B cell (primary cell): Measurements from ENCODE around the gene PCNX3. TPM values are rescaled to one million over a fixed set of nuclear protein-coding genes. Genes with fewer than 3 reads are reported as not detected.
A peak's percentile ranks its signal among the peaks of the same experiment; 100 is the strongest.

Source experiments
- ATAC-seq: fragments of 200-7000 bp; cut with Tn5 transposase; one replicate; pipeline ENCODE4 v1.10.0; 2021; ENCODE audit warnings: low read depth, mild to moderate bottlenecking, moderate number of reproducible peaks, moderate library complexity
- CTCF ChIA-PET: fragments of 350-600 bp; sonication (Branson Sonifier 250); formaldehyde crosslinking; loops from one replicate; lab custom pipeline; 2021; ENCODE audit warnings: antibody characterized with exemption, inconsistent platforms; lab: Charles Lee
- POLR2A ChIA-PET: fragments of 350-600 bp; sonication (Branson Sonifier 250); formaldehyde crosslinking; loops from one replicate; lab custom pipeline; 2021; ENCODE audit warnings: antibody characterized with exemption; lab: Charles Lee
- DNase-seq: peaks from one replicate; pipeline ENCODE4 v3.0.0; 2013
- H2AFZ ChIP-seq: 2 replicates; pipeline ENCODE4 v1.6.1; 2012; ENCODE audit warnings: mild to moderate bottlenecking, low read depth, low read length; ENCODE audit not compliant: insufficient read depth, poor library complexity, severe bottlenecking
- H3K27ac ChIP-seq, 2 donors: 1 replicate in 1 of 2; 2 replicates in 1 of 2; pipeline ENCODE4 v1.5.1; 2012 to 2013; ENCODE audit warnings: low read length in 2 of 2, mild to moderate bottlenecking in 2 of 2, moderate library complexity in 1 of 2
- H3K27me3 ChIP-seq, 4 experiments: fragments of 200-600 bp in 1 of 4; sonication (generic) in 1 of 4; replicated peaks in 1 of 4; 1 replicate in 2 of 4; 2 replicates in 2 of 4; pipeline versions ENCODE4 v1.6.1 to v1.7.0; 2013 to 2016; ENCODE audit warnings: low read length in 3 of 4, mild to moderate bottlenecking in 2 of 4, mixed read lengths in 1 of 4, moderate library complexity in 1 of 4; ENCODE audit not compliant: insufficient read depth in 4 of 4, control insufficient read depth in 3 of 4; ENCODE audit errors: control extremely low read depth in 1 of 4
- H3K36me3 ChIP-seq, 2 experiments: replicated peaks in 1 of 2; 1 replicate in 1 of 2; 2 replicates in 1 of 2; pipeline versions ENCODE4 v1.6.1 to v1.7.1; 2013; ENCODE audit warnings: low read length in 1 of 2; ENCODE audit not compliant: insufficient read depth in 2 of 2, control insufficient read depth in 1 of 2; ENCODE audit errors: control extremely low read depth in 1 of 2, extremely low read depth in 1 of 2
- H3K4me1 ChIP-seq, 2 donors: fragments of 200-600 bp in 1 of 2; sonication (generic) in 1 of 2; 1 replicate in 1 of 2; 2 replicates in 1 of 2; pipeline versions ENCODE4 v1.5.1 to v1.6.1; 2013 to 2017; ENCODE audit warnings: low read length in 2 of 2; ENCODE audit not compliant: control insufficient read depth in 2 of 2, insufficient read depth in 2 of 2
- H3K4me2 ChIP-seq: replicated peaks from 2 replicates; pipeline ENCODE3; 2012; ENCODE audit warnings: mild to moderate bottlenecking, low read depth, low read length; ENCODE audit not compliant: poor library complexity, severe bottlenecking
- H3K4me3 ChIP-seq, 5 experiments: fragments of 200-600 bp in 1 of 5; sonication (generic) in 1 of 5; 1 replicate in 3 of 5; 2 replicates in 2 of 5; pipeline versions ENCODE4 v1.5.1 to v1.7.0; 2011 to 2016; ENCODE audit warnings: low read length in 4 of 5, mild to moderate bottlenecking in 4 of 5, low read depth in 2 of 5, control low read depth in 1 of 5, moderate library complexity in 1 of 5; ENCODE audit not compliant: insufficient read depth in 1 of 5; ENCODE audit errors: control extremely low read depth in 1 of 5, extremely low read depth in 1 of 5
- H3K79me2 ChIP-seq: fragments of 200-600 bp; sonication (generic); one replicate; pipeline ENCODE4 v1.6.0; 2016; ENCODE audit warnings: low read length; ENCODE audit not compliant: control insufficient read depth, insufficient read depth
- H3K9ac ChIP-seq: fragments of 200-600 bp; sonication (generic); 2 replicates; pipeline ENCODE4 v1.6.1; 2017; ENCODE audit warnings: mild to moderate bottlenecking, low read length, moderate library complexity
- H3K9me3 ChIP-seq, 3 donors: one replicate each; pipeline versions ENCODE4 v1.6.1 to v1.7.1; 2013; ENCODE audit warnings: low read length in 2 of 3; ENCODE audit not compliant: control insufficient read depth in 2 of 3, insufficient read depth in 1 of 3; ENCODE audit errors: control extremely low read depth in 1 of 3
- H4K20me1 ChIP-seq: 2 replicates; pipeline ENCODE4 v1.6.0; 2012; ENCODE audit warnings: mild to moderate bottlenecking, low read length; ENCODE audit not compliant: insufficient read depth, control insufficient read depth, poor library complexity, severe bottlenecking
- H3K27ac Mint-ChIP-seq: one replicate; pipeline ENCODE4 v1.8.0; 2021; ENCODE audit warnings: mixed read lengths
- H3K27me3 Mint-ChIP-seq: one replicate; pipeline ENCODE4 v1.8.0; 2021; ENCODE audit warnings: mixed read lengths
- H3K4me1 Mint-ChIP-seq: one replicate; pipeline ENCODE4 v1.8.0; 2021; ENCODE audit warnings: mixed read lengths
- H3K4me3 Mint-ChIP-seq: one replicate; pipeline ENCODE4 v1.8.0; 2021; ENCODE audit warnings: mixed read lengths
- H3K9me3 Mint-ChIP-seq: one replicate; pipeline ENCODE4 v1.8.0; 2022; ENCODE audit warnings: mixed read lengths; ENCODE audit not compliant: insufficient read depth
- CTCF ChIP-seq: fragments of 200-600 bp; IDR thresholded peaks from one replicate; pipeline ENCODE4 v1.8.0; 2022; ENCODE audit warnings: antibody characterized with exemption, mild to moderate bottlenecking
- EZH2 ChIP-seq: IDR thresholded peaks from 2 replicates; pipeline ENCODE4 v1.6.1; 2012; ENCODE audit warnings: borderline replicate concordance, low read depth, mild to moderate bottlenecking, moderate library complexity, low read length; ENCODE audit not compliant: insufficient read depth, poor library complexity, severe bottlenecking
- WGBS: methylation state at CpG from one replicate; pipeline ENCODE4 v1.1.5; 2013; ENCODE audit warnings: missing lambda C conversion rate; ENCODE audit not compliant: insufficient coverage; 5-methylcytosine and 5-hydroxymethylcytosine counted together
- intact Hi-C: fragments of 100-400 bp; cut with micrococcal nuclease; formaldehyde crosslinking; loops from one replicate; pipeline ENCODE4 v1.10.0; 2022
- polyA plus RNA-seq: library from polyadenylated mRNA; depleted of rRNA; stranded (reverse); fragments of >200 nt; gene quantifications from 2 replicates; pipeline ENCODE4 v1.2.3, GENCODE V29; 2012
- total RNA-seq, 2 donors: library from RNA; stranded (reverse); fragments of 120-200 nt in 1 of 2; gene quantifications; 1 replicate in 1 of 2; 2 replicates in 1 of 2; pipeline versions ENCODE4 v1.2.3 to v1.2.4, GENCODE V29; 2013 to 2022

The PCNX3 gene
- total and polyA plus RNA-seq, 2 donors (not counting 1 experiment from before 2014, with no cell fraction given): 61.5 to 62.8 TPM

- intact Hi-C loops: no loop called here
- Histone ChIP-seq H3K4me3 (peak overlapping the region; percentile 64 to 97 (median 93)), H3K27me3 (no peaks in the 10 kb centered on the region), H3K9me3 (no peaks in the 10 kb centered on the region), H3K4me2 (peak overlapping the region; percentile 96), H3K79me2 (peaks cover 67% of the 10 kb centered on the region), H3K27ac (peak overlapping the region; percentile 100), H3K9ac (peak overlapping the region; percentile 91), H2AFZ (no peak overlapping the region), H3K36me3 (peaks cover 0 to 52% of the 10 kb centered on the region in 2 experiments), H4K20me1 (peaks cover 68% of the 10 kb centered on the region), H3K4me1 (peaks cover 43 to 63% of the 10 kb centered on the region in 2 donors)
- TF ChIP-seq EZH2 (no peak), CTCF (no peak)
- Mint-ChIP-seq H3K4me1 (peaks cover 53% of the 10 kb centered on the region), H3K4me3 (peak overlapping the region; percentile 99), H3K27me3 (no peaks in the 10 kb centered on the region), H3K9me3 (no peaks in the 10 kb centered on the region), H3K27ac (peak overlapping the region; percentile 98)
- 68% methylated on average over 46 of the region's 49 CpGs for WGBS
- ChIA-PET CTCF (interaction anchor here (6.2 to 7.4 kb wide), 2 partner anchors 11 to 15 kb away, joined by 50 to 86 read pairs; no protein-coding TSS in a partner anchor), POLR2A (interaction anchor here (0.6 to 5.0 kb wide), 4 partner anchors 10 to 860 kb away, joined by 3 to 116 read pairs (median 11); no protein-coding TSS in a partner anchor)
- ATAC-seq (no peak), DNase-seq (no peak)
Measured at GRCh38 chr11:65642014-65642671, 26.6 kb downstream of the PCNX3 start.

GRCh38 chr11:65643971-65644370, 28.4 kb downstream of the PCNX3 start:
- Histone ChIP-seq H2AFZ (no peak overlapping the region), H4K20me1 (peaks cover 78% of the 10 kb centered on the region), H3K9ac (no peak overlapping the region), H3K4me1 (peaks cover 35 to 50% of the 10 kb centered on the region in 2 donors), H3K27ac (peak overlapping the region in 1 of 2 donors; percentile 64), H3K27me3 (no peaks in the 10 kb centered on the region), H3K4me2 (peak overlapping the region; percentile 22), H3K4me3 (no peak overlapping the region), H3K36me3 (peaks cover 0 to 65% of the 10 kb centered on the region in 2 experiments), H3K79me2 (peaks cover 52% of the 10 kb centered on the region), H3K9me3 (no peaks in the 10 kb centered on the region)
- DNase-seq: no peak
- Mint-ChIP-seq H3K4me3 (peak overlapping the region; percentile 19), H3K27ac (peak overlapping the region; percentile 77), H3K27me3 (no peaks in the 10 kb centered on the region), H3K9me3 (no peaks in the 10 kb centered on the region), H3K4me1 (peaks cover 45% of the 10 kb centered on the region)
- intact Hi-C loops: no loop called here
- ChIA-PET CTCF (interaction anchor here (1.2 kb wide), 1 partner anchor 18 kb away, joined by 3 read pairs; no protein-coding TSS in a partner anchor), POLR2A (interaction anchor here (1.0 to 3.0 kb wide), 2 partner anchors 9 to 77 kb away, joined by 7 to 16 read pairs; partner anchors contain the start of gene RNASEH2C)
- TF ChIP-seq CTCF: no peak
- no peak for TF ChIP-seq EZH2
- no peak for ATAC-seq
- 83% methylated on average over 6 of the region's 6 CpGs for WGBS
